Lower leg skin (tissue), 4 donors: ENCODE data around the gene ABL2. TPM values are rescaled to one million over a fixed set of nuclear protein-coding genes. Genes with fewer than 3 reads are reported as not detected.

Experiments used
- DNase-seq, 2 donors: peaks; one replicate each; pipeline ENCODE4 v3.0.0-alpha.2; 2019; ENCODE audit warnings: low spot score in 2 of 2
- H3K4me3 ChIP-seq: fragments of 200-600 bp; sonication (generic); 2 replicates; pipeline ENCODE4 v1.5.1; 2017; ENCODE audit warnings: mild to moderate bottlenecking, low read depth; ENCODE audit not compliant: poor library complexity, severe bottlenecking
- CTCF ChIP-seq, 3 donors: fragments of 450-650 bp; IDR thresholded peaks; one replicate each; pipeline ENCODE4 v1.5.1; 2016; ENCODE audit warnings: antibody characterized with exemption in 3 of 3, mild to moderate bottlenecking in 3 of 3, moderate library complexity in 2 of 3
- POLR2A ChIP-seq, 2 donors: fragments of 450-650 bp; IDR thresholded peaks; one replicate each; pipeline ENCODE4 v1.6.1; 2016 to 2017; ENCODE audit warnings: antibody characterized with exemption in 2 of 2, mild to moderate bottlenecking in 1 of 2, moderate library complexity in 1 of 2
- WGBS, 2 donors: methylation state at CpG; one replicate each; pipeline ENCODE4 v1.1.5; 2018; 5-methylcytosine and 5-hydroxymethylcytosine counted together
- intact Hi-C: fragments of 100-400 bp; cut with DNase I; formaldehyde crosslinking; loops from one replicate; pipeline ENCODE4 v1.15.0; 2023; ENCODE audit warnings: low total_unique reads
- total RNA-seq, 4 donors: library from RNA; depleted of rRNA; stranded (reverse); fragments of >200 nt; gene quantifications; one replicate each; pipeline ENCODE4 v1.1.0, GENCODE V29; 2016

Gene ABL2
- total RNA-seq, 4 donors from 2014 or later = 8.6 to 13.6 (median 11.5) TPM

- intact Hi-C loops = no loop called here
- H3K4me3 ChIP-seq = no peak overlapping the region
- no peak for DNase-seq
- 63 to 70% methylated on average over 2 of the region's 2 CpGs for WGBS, 2 donors
- TF ChIP-seq POLR2A (IDR thresholded peaks at IDR 0.05) (no peak), CTCF (IDR thresholded peaks at IDR 0.05) (no peak)
These were observed 108.7 kb downstream of the ABL2 start for GRCh38 chr1:179120736-179121135.

GRCh38 chr1:179119513-179119912 lies 110.0 kb downstream of the ABL2 start:
- DNase-seq = no peak
- H3K4me3 ChIP-seq = no peak overlapping the region
- intact Hi-C loops = no loop called here
- TF ChIP-seq POLR2A (IDR thresholded peaks at IDR 0.05) (no peak), CTCF (IDR thresholded peaks at IDR 0.05) (no peak)

- no peak overlapping the region for H3K4me3 ChIP-seq
- intact Hi-C loops = no loop called here
- no peak for TF ChIP-seq CTCF (IDR thresholded peaks at IDR 0.05)
- no peak for TF ChIP-seq POLR2A (IDR thresholded peaks at IDR 0.05)
- 87 to 90% methylated on average over 3 of the region's 3 CpGs for WGBS, 2 donors
- no peak for DNase-seq
These were observed 114.3 kb downstream of the ABL2 start for GRCh38 chr1:179115181-179115580.

- intact Hi-C loops = no loop called here
- no peak overlapping the region for H3K4me3 ChIP-seq
- WGBS, 2 donors = 84 to 92% methylated on average over 2 of the region's 2 CpGs
- no peak for DNase-seq
- no peak for TF ChIP-seq CTCF (IDR thresholded peaks at IDR 0.05)
- no peak for TF ChIP-seq POLR2A (IDR thresholded peaks at IDR 0.05)
These were observed 120.8 kb downstream of the ABL2 start for GRCh38 chr1:179108644-179109043.

- TF ChIP-seq POLR2A (IDR thresholded peaks at IDR 0.05) (no peak), CTCF (IDR thresholded peaks at IDR 0.05) (no peak)
- intact Hi-C loops = no loop called here
- 90 to 91% methylated on average over 15 of the region's 15 CpGs for WGBS, 2 donors
- no peak for DNase-seq
- H3K4me3 ChIP-seq = no peak overlapping the region
These were observed 121.5 kb downstream of the ABL2 start for GRCh38 chr1:179107706-179108629.
